NCI-H2081 treated with DMSO at 0.1 percent for 48 hours (cell line): ENCODE measurements around the gene ATL1.
A peak's percentile ranks its signal among the peaks of the same experiment; 100 is the strongest.
"Not testable (repeated sequence)": the region's sequence is repeated elsewhere in the genome, so short reads cannot be mapped to it uniquely, and the experiment has no call there.

ENCODE experiments used
- DNase-seq: peaks from one replicate; lab custom pipeline; 2025; lab: John Stamatoyannopoulos, UW

Gene ATL1

GRCh38 chr14:50534997-50535396 lies 24.9 kb upstream of the ATL1 start:
- no peak for DNase-seq

- not testable (repeated sequence) for DNase-seq
Observed at GRCh38 chr14:50538034-50538433, 21.9 kb upstream of the ATL1 start.

- no peak for DNase-seq
Observed at GRCh38 chr14:50539051-50539450, 20.9 kb upstream of the ATL1 start.

- no peak for DNase-seq
Observed at GRCh38 chr14:50541159-50541567, 18.8 kb upstream of the ATL1 start.

DNA sequence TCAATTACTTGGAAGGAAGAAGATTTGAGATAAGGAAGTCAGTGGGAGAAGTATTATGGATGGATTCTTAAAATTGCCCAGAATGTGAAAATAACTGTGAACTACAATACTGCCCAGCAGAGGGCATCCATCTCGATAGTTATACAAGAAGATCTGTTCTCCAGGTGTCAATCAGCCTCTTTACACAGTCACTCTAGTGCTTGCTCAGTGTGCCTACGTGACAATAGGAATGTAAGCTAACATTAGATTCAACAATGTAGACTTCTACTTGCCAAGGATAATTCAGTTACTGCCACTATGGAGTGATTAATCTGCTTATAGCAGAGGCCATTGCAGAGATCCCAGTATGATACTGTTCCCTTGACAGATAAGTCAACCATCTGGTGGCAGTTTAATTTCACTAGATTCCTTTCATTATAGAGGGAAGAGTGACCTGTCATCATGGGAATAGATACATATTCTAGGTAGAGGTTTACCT lies 17.0 kb upstream of the ATL1 start:
- DNase-seq = peak; percentile 17

DNA sequence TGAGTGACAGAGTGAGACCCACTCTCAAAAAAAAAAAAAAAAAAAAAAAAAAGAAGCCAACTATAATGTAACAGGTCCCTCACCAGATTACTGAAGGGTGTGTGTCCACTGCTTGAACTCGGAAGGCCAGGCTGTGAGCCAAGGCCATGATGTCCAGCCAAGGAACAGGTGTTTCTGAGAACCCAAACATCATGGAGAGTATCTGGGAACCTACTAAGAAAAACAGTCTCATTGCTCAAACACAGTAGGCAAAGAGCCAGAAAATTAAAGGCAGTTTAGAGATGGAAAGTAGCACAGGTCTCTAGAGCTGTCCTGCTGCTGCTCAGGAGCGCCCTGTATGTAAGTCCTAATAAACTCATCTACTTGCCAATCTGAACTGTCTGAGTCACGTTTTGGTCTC lies 15.0 kb upstream of the ATL1 start:
- DNase-seq = no peak

DNA sequence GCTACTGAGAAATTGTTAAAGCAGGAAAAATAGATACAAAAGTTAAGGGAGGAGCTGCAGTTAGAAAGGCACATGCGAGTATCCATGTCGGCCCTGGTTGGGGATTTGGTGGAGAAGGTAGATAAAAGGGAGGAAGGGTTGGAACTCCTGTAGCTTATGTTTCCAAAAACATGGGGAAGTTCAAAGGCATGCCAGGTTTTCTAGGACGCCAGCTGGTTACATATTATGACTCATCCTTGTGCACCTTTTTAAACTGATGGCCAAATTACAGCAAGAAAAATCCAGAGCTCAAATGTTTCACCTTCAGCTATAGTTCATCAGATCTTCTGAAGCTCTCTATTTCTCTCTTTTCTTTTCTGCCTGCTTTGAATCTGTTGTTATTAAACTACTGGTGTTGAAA lies 14.3 kb upstream of the ATL1 start:
- DNase-seq = no peak

- DNase-seq = no peak
Observed at GRCh38 chr14:50550294-50550693, 9.7 kb upstream of the ATL1 start.

GRCh38 chr14:50551877-50552276 lies 8.1 kb upstream of the ATL1 start:
- no peak for DNase-seq

DNA sequence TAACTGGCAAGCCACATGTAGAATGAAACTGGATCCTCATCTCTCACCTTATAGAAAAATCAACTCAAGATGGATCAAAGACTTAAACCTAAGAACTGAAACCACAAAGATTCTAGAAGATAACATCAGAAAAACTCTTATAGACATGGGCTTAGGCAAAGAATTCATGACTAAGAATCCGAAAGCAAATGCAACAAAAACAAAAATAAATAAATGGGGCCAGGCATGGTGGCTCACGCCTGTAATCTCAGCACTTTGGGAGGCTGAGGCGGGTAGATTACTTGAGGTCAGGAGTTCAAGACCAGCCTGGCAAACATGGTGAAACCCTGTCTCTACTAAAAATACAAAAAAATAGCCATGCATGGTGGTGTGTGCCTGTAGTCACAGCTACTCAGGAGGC lies 7.1 kb upstream of the ATL1 start:
- DNase-seq = not testable (repeated sequence)

GRCh38 chr14:50560931-50561285 lies 963 bp downstream of the ATL1 start:
- DNase-seq = peak; percentile 19

- DNase-seq = no peak
Observed at GRCh38 chr14:50562841-50563240, 2.9 kb downstream of the ATL1 start.

- DNase-seq = no peak
Observed at GRCh38 chr14:50569714-50570274, 9.8 kb downstream of the ATL1 start.

- no peak for DNase-seq
Observed at GRCh38 chr14:50573862-50574261, 13.9 kb downstream of the ATL1 start.

GRCh38 chr14:50575769-50576168 lies 15.8 kb downstream of the ATL1 start:
- no peak for DNase-seq

DNA sequence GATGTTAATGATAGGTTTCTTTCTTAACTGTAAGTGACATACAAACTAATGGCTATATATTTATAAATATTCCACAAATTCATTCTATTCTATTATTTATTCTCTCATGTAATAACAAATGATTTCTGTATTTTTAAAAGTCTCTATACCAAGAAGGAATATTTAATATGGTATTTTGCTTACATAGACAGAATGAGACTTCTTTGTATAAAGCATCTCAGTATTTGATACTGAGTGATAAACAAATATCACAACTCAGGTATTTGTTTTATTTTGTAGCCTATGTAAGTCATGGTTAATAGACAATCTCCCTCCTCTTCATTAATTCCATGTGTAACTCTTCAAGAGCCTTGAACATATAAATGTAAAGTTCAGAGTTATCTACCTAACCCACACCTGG lies 18.0 kb downstream of the ATL1 start:
- DNase-seq = no peak

DNA sequence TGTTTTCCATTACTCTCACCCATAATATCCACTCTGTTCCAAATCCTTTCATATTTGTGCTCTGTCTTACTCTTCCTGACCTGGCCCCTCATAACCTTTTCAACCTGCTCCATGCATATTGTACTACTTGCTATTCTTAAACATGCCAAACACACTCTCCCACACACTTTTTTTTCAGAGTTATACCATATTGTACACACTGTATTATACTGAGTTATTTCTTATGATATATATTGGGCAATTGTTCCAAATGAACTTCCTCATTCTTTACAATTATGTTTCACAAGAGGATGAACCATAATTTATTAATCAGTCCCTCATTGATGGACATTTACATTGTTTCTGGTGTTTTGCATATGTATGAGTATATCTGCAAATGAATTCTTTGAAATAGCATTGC lies 18.5 kb downstream of the ATL1 start:
- no peak for DNase-seq

DNA sequence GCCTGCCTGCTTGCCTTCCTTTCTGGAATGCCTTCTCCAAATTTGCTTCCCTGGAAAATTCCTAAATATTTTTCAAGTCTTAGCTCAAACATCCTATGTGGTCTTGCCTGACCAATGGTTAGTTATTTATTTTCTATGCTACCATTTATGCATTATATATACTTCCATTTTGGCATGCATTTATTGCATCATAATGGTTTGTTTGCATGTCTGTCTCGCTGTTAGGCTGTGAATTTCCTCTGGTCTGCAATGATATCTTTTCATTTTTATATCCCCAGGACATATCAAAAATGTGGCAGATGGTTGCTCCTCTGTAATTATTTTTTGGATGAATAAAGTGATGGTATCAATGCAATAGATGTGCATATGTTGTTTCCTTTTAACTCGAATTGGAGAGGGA lies 30.5 kb downstream of the ATL1 start:
- DNase-seq = no peak

- DNase-seq = no peak
Observed at GRCh38 chr14:50594577-50595316, 34.8 kb downstream of the ATL1 start.

DNA sequence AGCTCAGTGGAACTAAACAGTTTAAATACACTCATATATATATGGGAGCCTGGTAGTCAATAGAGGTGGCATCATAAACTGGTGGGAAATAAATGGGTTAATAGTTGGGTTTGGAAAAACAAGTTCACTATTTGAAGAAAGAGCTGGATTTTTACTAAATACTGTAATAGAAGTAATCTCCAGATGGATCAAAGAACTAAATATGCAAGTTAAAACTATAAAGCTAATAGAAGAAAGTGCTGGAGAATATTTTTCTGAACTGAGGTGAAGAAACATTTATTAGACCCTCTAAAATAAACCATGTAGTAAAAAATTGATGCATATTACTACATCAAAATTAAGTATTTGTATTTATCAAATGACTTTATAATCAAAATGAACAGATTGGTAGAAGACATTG lies 38.8 kb downstream of the ATL1 start:
- no peak for DNase-seq

DNA sequence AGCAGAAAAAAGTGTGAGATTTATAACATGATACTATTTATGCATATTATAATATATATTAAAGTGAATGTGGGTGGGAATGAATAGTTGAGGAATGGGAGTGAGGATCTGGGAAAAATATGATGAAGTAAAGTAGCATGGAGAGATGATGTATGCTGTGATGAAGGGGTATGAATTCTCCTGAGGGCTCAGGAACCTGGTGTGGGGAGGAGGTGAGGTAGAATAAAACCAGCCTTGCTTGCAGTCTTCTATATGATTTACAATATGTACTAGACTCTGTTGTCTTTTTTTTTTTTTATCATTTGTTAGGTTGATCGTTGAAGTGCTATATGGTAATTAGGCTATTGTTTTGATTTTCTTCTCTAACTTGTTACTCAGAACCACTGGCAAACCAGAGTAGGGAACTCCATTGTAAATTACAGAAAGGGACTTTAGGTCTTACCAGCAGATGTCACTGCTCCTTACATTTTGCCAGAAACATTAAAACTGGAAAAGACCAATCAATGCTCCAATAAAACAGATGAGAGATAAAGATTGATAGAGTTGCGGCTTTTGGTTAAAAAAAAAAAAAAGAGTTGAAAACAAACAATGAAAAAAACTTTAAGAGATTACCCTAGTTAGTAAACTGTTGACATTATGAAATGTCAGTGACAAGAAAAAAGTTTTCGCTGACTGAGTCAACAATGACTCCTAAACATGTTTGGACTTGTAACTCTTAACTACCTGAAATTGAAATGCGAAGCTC lies 39.9 kb downstream of the ATL1 start:
- no peak for DNase-seq

DNA sequence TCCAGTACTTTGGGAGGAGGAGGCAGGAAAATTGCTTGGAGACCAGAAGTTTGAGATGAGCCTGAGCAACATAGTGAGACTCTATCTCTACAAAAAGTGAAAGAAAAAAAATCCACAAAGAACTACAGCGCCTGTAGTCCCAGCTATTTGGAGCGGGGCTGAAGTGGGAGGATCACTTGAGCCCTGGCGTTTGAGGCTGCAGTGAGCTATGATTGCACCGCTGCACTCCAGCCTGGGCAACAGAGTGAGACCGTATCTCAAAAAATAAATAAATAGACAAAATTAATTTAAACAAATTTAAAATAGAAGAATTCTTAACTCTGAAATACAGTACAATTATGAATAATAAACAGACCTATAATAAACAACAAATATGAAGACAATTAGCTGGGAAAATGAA lies 40.9 kb downstream of the ATL1 start:
- no peak for DNase-seq

DNA sequence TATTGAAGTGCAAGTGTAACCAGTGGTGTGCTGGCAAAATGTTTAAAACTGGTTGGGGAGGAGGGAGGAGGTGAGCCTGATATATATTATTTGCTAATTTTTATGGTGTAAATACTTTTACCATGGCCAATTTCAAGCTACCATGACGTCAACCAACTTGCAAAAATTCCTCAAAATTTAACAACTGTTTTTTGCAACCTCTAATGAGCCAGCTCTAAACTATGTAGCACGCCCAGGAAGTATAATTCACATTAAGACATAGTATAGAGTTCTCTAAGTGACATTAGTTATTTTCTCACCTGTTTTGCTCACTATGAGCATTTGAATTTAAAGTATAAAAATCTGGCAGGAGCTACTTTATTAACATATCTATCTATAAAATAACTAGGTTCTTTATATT lies 41.4 kb downstream of the ATL1 start:
- DNase-seq = no peak
